Right atrium auricular region (tissue), 2 donors: ENCODE measurements around the gene TCF12. TPM values are rescaled to one million over a fixed set of nuclear protein-coding genes. Genes with fewer than 3 reads are reported as not detected.

Experiments
- DNase-seq: peaks from one replicate; pipeline ENCODE4 v3.0.0-alpha.2; 2019; ENCODE audit warnings: low spot score
- H3K27ac ChIP-seq, 2 donors: fragments of 200-600 bp; sonication (generic); 1 replicate in 1 of 2; 2 replicates in 1 of 2; pipeline ENCODE4 v1.5.1; 2016 to 2019
- H3K27me3 ChIP-seq, 2 donors: fragments of 200-600 bp; sonication (generic); one replicate each; pipeline versions ENCODE4 v1.5.1 to v1.6.0; 2017 to 2019
- H3K36me3 ChIP-seq: fragments of 200-600 bp; sonication (generic); one replicate; pipeline ENCODE4 v1.5.1; 2016
- H3K4me1 ChIP-seq, 2 donors: fragments of 200-600 bp; sonication (generic); one replicate each; pipeline versions ENCODE4 v1.5.1 to v1.6.0; 2017 to 2019
- H3K4me3 ChIP-seq, 2 donors: fragments of 200-600 bp; sonication (generic); 1 replicate in 1 of 2; 2 replicates in 1 of 2; pipeline ENCODE4 v1.5.1; 2017 to 2019; ENCODE audit warnings: mild to moderate bottlenecking in 1 of 2, moderate library complexity in 1 of 2
- H3K9me3 ChIP-seq, 2 donors: fragments of 200-600 bp; sonication (generic); one replicate each; pipeline ENCODE4 v1.5.1; 2019
- total RNA-seq, 2 donors: library from RNA; depleted of rRNA; stranded (reverse); fragments of >200 nt; gene quantifications; one replicate each; pipeline ENCODE4 v1.1.0, GENCODE V29; 2016
- TF ChIP-seq, protein P1 (sequence below), 2 donors: fragments of 200-600 bp; sonication (generic); IDR thresholded peaks; one replicate each; pipeline ENCODE4 v1.5.1; 2019; ENCODE audit warnings: antibody characterized with exemption in 2 of 2

The TCF12 gene
- total RNA-seq, 2 donors from 2014 or later = 35.2 to 40.0 TPM

DNA sequence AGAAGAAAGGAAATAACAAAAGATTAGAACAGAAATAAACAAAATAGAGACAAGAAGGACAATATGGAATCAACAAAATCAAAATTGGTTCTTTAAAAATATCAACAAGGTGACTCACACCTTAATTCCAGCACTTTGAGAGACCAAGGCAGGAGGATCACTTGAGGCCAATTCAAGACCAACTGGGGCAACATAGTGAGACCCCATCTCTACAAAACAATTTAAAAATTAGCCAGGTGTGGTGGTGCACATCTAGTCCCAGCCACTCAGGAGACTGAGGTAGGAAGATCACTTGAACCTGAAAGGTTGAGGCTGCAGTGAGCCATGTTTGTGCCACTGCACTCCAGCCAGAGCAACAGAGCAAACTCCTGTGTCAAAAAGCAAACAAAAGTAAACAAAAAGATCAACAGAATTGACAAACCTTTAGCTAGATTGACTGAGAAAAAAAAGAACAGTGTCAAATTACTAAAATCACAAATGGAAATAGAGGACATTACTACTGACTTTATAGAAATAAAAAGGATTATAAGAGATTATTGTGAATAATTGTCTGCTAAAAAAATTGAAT, 267.1 kb downstream of the TCF12 start:
- H3K27me3 ChIP-seq = no peaks in the 10 kb centered on the region
- H3K4me1 ChIP-seq = peaks cover 0 to 9% of the 10 kb centered on the region in 2 donors
- no peaks in the 10 kb centered on the region for H3K36me3 ChIP-seq
- TF ChIP-seq, protein P1, sequence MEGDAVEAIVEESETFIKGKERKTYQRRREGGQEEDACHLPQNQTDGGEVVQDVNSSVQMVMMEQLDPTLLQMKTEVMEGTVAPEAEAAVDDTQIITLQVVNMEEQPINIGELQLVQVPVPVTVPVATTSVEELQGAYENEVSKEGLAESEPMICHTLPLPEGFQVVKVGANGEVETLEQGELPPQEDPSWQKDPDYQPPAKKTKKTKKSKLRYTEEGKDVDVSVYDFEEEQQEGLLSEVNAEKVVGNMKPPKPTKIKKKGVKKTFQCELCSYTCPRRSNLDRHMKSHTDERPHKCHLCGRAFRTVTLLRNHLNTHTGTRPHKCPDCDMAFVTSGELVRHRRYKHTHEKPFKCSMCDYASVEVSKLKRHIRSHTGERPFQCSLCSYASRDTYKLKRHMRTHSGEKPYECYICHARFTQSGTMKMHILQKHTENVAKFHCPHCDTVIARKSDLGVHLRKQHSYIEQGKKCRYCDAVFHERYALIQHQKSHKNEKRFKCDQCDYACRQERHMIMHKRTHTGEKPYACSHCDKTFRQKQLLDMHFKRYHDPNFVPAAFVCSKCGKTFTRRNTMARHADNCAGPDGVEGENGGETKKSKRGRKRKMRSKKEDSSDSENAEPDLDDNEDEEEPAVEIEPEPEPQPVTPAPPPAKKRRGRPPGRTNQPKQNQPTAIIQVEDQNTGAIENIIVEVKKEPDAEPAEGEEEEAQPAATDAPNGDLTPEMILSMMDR (IDR thresholded peaks at IDR 0.05) = no peak
- no peak overlapping the region for H3K27ac ChIP-seq
- H3K4me3 ChIP-seq = no peak overlapping the region
- no peak for DNase-seq
- H3K9me3 ChIP-seq = no peaks in the 10 kb centered on the region

DNA sequence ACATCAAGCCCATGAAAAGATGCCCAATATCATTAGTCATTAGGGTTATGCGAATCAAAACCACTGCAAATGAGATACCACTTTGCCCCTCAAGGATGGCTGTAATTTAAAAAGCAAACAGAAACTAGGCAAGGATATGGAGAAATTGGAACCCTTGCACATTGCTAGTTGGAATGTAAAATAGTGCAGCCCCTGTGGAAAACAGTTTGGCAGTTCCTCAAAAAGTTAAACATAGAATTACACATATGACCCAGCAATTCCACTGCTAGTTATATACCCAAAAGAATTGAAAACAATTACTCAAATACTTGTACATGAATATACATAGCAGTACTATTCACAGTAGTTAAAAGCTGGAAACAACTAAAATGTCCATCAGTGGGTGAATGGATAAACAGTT, 271.0 kb downstream of the TCF12 start:
- DNase-seq = no peak
- H3K4me3 ChIP-seq = no peak overlapping the region
- TF ChIP-seq, protein P1 (IDR thresholded peaks at IDR 0.05) = no peak

DNA sequence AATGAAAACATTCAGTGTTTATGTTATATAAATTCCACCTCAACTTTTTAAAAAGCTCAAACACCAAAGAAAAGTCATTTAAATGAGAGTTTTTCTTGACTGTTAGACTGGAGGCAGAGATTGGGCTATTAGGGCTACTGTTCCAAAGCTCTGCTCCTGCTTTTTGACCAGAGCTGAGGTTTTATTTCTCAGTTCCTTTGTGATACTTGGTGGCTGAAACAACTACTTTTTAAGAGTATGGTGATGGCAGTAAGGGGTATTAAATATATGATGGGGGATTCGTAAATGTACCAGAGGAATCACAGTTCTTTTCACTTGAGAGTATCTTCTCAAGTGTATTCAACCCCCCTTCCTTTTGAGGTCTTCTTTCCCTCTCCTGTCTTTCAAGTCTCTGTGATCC, 271.8 kb downstream of the TCF12 start:
- TF ChIP-seq, protein P1 (IDR thresholded peaks at IDR 0.05) = no peak
- DNase-seq = no peak
- Histone ChIP-seq H3K27me3 (no peaks in the 10 kb centered on the region), H3K4me1 (no peaks in the 10 kb centered on the region), H3K9me3 (no peaks in the 10 kb centered on the region), H3K36me3 (peaks cover 5% of the 10 kb centered on the region), H3K27ac (no peak overlapping the region), H3K4me3 (no peak overlapping the region)

More for the DNA sequence above, 271.0 kb downstream of the TCF12 start:
- Histone ChIP-seq H3K27me3 (no peaks in the 10 kb centered on the region), H3K9me3 (no peaks in the 10 kb centered on the region), H3K36me3 (peaks cover 5% of the 10 kb centered on the region), H3K4me1 (no peaks in the 10 kb centered on the region), H3K27ac (no peak overlapping the region)

DNA sequence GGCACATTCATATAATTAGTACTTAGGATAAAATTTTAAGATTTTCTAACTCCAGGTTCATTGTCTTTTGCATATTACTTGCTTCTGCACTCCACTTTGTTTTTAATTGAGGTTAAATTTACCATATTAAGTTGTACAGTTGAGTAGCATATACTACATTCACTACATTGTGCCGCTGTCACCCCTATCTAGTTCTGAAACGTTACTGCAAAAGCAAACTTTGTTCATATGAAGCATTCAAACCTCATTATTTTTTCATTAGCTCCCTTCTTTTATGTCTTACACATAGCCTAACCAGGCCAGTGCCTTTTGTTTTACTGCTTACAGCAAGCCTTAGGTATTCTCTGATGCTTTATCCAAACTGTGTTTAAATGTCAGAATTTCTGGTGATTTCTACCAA, 274.7 kb downstream of the TCF12 start:
- Histone ChIP-seq H3K27ac (no peak overlapping the region), H3K4me1 (peaks cover 0 to under 1% of the 10 kb centered on the region in 2 donors), H3K27me3 (no peaks in the 10 kb centered on the region), H3K9me3 (no peaks in the 10 kb centered on the region), H3K4me3 (no peak overlapping the region), H3K36me3 (peaks cover 5% of the 10 kb centered on the region)
- TF ChIP-seq, protein P1 (IDR thresholded peaks at IDR 0.05) = no peak
- no peak for DNase-seq

DNA sequence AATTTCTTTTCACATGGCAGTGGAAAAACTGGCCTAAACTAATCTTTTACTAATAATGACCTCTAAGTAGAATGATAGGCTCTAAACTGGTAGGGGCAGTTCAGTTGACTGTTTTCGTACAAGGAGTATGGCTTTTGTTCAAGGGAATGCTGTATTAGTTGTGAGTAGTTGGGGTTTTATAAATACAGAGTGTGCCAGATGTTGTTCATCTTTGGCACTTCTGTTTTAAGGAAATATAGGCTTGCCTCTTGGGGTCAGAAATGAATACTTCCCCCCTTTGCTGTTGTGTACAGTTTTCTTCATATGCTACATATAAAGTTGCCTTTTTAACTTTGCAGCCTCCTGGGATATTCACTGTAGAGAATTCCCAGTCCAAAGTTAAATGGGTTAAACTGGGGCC, 276.9 kb downstream of the TCF12 start:
- TF ChIP-seq, protein P1 (IDR thresholded peaks at IDR 0.05) = no peak
- no peak overlapping the region for H3K4me3 ChIP-seq
- H3K9me3 ChIP-seq = no peaks in the 10 kb centered on the region
- peaks cover 0 to 10% of the 10 kb centered on the region in 2 donors for H3K4me1 ChIP-seq
- H3K27ac ChIP-seq = no peak overlapping the region
- no peak for DNase-seq
- H3K36me3 ChIP-seq = peaks cover 5% of the 10 kb centered on the region
- H3K27me3 ChIP-seq = no peaks in the 10 kb centered on the region

DNA sequence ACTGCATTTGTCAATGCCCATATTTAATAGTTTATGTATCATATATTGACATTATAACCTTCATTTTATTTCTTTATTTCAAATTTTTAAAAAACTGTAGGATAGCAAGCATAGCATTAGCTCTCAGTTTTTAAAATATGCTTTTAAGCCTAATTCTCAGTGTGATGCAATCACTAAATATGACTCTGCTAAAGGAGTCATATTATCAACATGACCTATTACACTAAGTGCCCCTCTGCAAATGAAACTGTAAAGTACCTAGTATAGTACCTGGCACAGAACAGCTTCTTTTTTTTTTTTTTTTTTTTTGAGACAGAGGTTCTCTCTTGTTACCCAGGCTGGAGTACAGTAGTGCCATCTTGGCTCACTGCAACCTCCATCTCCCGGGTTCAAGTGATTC, 278.4 kb downstream of the TCF12 start:
- H3K27me3 ChIP-seq = no peaks in the 10 kb centered on the region
- no peak overlapping the region for H3K27ac ChIP-seq
- TF ChIP-seq, protein P1 (IDR thresholded peaks at IDR 0.05) = no peak
- no peak for DNase-seq
- H3K36me3 ChIP-seq = peaks cover 5% of the 10 kb centered on the region
- H3K4me1 ChIP-seq = peaks cover 0 to 14% of the 10 kb centered on the region in 2 donors
- no peaks in the 10 kb centered on the region for H3K9me3 ChIP-seq
- H3K4me3 ChIP-seq = no peak overlapping the region
